Natural killer cell treated with Interleukin-12 subunit alpha and Interleukin-12 subunit beta and Interleukin-15 and Interleukin-18, amount 100 ng/mL, for 72 hours (primary cell): ENCODE results near the gene SELPLG. TPM values are rescaled to one million over a fixed set of nuclear protein-coding genes. Genes with fewer than 3 reads are reported as not detected.

ENCODE experiments used
- ATAC-seq, 2 donors: fragments of 150-1000 bp; cut with Tn5 transposase in 1 of 2; sonication (Bioruptor Pico), chemical (Tn5 transposase) in 1 of 2; 2 replicates each; pipeline ENCODE4 v1.10.0; 2021
- DNase-seq: peaks from one replicate; pipeline ENCODE4 v3.0.0; 2022; ENCODE audit warnings: low spot score
- H3K27ac Mint-ChIP-seq, 2 donors: 1 replicate in 1 of 2; 2 replicates in 1 of 2; pipeline ENCODE4 v1.8.0; 2022; ENCODE audit warnings: mixed read lengths in 2 of 2, mild to moderate bottlenecking in 1 of 2, moderate library complexity in 1 of 2
- H3K27me3 Mint-ChIP-seq, 2 donors: 1 replicate in 1 of 2; 2 replicates in 1 of 2; pipeline ENCODE4 v1.8.0; 2022; ENCODE audit warnings: mixed read lengths in 2 of 2
- H3K36me3 Mint-ChIP-seq: one replicate; pipeline ENCODE4 v1.8.0; 2022; ENCODE audit warnings: mixed read lengths
- H3K4me1 Mint-ChIP-seq, 2 donors: 1 replicate in 1 of 2; 2 replicates in 1 of 2; pipeline ENCODE4 v1.8.0; 2022; ENCODE audit warnings: low read depth in 2 of 2, mixed read lengths in 2 of 2, mild to moderate bottlenecking in 1 of 2
- H3K4me3 Mint-ChIP-seq: one replicate; pipeline ENCODE4 v1.8.0; 2022; ENCODE audit warnings: mixed read lengths
- H3K9me3 Mint-ChIP-seq: 2 replicates; pipeline ENCODE4 v1.8.0; 2022; ENCODE audit warnings: mixed read lengths
- total RNA-seq, 2 donors: library from RNA; stranded (reverse); gene quantifications; one replicate each; pipeline ENCODE4 v1.2.3, GENCODE V29; 2022

The SELPLG gene
- total RNA-seq, 2 donors from 2014 or later = 26.5 to 34.6 TPM

DNA sequence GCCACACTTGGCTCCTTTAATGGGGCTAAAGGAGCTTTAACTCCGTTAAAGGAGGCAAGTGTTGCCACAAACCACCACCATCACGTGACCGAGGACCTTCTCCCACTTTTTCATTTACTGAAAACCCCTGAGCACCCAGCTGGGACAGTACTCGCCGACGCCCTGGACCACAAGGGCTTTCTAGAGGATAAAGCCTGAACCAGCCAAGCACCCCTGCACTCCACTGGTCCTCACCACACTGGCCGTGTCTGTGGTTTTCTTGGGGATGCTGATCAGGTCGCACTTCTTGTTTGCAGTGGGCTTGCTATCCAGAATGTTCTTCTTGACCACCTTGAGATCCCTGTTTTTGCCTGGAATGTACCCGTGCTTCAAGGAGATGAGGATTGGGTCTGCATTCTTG is 14.7 kb upstream of the SELPLG start:
- Mint-ChIP-seq H3K27ac (peak overlapping the region in 1 of 2 donors; percentile 23), H3K4me3 (no peak overlapping the region), H3K4me1 (peaks cover 0 to 19% of the 10 kb centered on the region in 2 donors), H3K9me3 (no peaks in the 10 kb centered on the region), H3K27me3 (no peaks in the 10 kb centered on the region), H3K36me3 (no peaks in the 10 kb centered on the region)
- DNase-seq (no peak), ATAC-seq (no peak)

DNA sequence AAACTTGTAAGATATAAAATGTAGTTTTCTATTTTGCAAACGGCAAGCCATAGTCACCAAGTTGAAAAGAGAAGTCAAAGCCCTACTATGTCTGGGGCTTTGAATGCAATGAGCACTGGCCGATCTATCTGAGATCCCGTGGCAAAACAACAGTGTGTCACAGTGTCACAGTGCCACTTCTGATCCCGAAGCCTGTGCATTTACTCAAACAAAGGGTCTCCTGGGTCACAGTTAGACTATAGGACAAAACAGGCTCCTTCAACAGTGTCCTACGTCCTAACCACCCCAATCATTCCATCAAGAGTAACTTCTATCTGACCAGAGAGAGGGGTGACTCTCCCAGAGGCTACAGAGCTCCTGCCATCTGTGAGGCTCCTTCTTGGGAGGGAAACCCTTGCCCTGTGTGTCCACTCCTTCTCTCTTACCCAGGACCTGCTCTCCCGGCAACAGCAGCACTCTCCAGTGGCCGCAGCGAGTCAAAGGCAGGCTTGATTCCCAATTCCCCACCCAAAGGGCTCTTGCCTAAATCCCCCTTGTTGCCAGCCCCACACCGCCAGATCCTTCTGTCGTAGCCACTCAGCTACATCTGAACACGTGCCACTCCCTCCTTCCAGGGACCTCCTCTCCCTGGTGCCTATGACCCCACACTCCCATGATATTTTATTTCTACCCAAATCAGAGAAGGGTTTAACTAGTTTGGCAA is 14.0 kb upstream of the SELPLG start:
- no peaks in the 10 kb centered on the region for H3K9me3 Mint-ChIP-seq
- no peak overlapping the region for H3K4me3 Mint-ChIP-seq
- peaks cover 0 to 19% of the 10 kb centered on the region in 2 donors for H3K4me1 Mint-ChIP-seq
- DNase-seq = no peak
- ATAC-seq = no peak
- peak overlapping the region in 1 of 2 donors; percentile 45 for H3K27ac Mint-ChIP-seq
- H3K27me3 Mint-ChIP-seq = no peaks in the 10 kb centered on the region
- no peaks in the 10 kb centered on the region for H3K36me3 Mint-ChIP-seq

DNA sequence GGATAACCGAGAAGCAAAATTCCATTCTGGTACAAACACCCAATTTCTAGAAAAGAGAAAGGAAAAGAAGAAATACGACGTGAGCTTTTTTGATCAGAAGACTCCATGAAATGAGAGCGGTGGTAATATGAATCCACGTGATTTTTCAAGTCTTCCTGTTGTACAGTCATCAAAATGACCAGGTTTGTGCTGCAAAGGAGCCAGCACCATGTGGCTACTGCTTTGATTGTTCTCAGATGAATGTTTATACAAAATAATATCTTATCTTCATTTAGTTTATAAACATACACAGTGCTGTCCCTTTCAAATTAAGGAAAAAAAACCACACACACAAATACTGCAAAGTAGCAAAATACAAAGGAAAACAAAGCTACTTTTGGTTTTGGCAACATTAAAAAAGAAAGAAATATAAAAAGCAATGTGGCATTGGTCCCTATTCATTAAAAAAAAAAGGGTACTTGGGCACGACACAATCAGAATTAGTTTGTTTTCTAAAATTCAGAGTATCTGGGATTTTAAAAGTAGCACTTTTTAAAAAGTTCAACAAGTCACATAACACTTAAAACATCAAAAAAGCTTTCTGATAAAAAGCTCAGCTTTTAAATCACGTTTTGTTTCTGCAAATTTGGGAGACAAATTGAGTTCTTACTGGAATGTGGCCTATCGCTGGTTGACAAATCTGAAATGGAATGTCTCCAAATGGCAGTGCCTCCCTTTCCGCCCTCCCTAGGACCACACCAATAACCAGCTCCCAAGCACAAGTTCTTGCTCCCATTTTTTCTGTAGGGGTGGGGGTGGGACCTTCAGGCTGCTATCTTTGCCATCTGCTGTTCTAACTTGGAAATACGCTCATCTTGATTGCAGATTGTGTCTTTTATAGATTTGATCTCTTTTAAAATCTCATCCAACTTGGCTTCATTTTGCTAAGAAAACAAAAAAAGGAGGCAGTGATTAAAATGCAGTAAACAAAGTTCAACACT is 13.2 kb upstream of the SELPLG start:
- no peaks in the 10 kb centered on the region for H3K9me3 Mint-ChIP-seq
- DNase-seq = no peak
- H3K36me3 Mint-ChIP-seq = no peaks in the 10 kb centered on the region
- no peaks in the 10 kb centered on the region for H3K27me3 Mint-ChIP-seq
- H3K27ac Mint-ChIP-seq = peak overlapping the region; percentile 28 to 69
- H3K4me1 Mint-ChIP-seq = peaks cover 5 to 23% of the 10 kb centered on the region in 2 donors
- H3K4me3 Mint-ChIP-seq = no peak overlapping the region
- no peak for ATAC-seq

DNA sequence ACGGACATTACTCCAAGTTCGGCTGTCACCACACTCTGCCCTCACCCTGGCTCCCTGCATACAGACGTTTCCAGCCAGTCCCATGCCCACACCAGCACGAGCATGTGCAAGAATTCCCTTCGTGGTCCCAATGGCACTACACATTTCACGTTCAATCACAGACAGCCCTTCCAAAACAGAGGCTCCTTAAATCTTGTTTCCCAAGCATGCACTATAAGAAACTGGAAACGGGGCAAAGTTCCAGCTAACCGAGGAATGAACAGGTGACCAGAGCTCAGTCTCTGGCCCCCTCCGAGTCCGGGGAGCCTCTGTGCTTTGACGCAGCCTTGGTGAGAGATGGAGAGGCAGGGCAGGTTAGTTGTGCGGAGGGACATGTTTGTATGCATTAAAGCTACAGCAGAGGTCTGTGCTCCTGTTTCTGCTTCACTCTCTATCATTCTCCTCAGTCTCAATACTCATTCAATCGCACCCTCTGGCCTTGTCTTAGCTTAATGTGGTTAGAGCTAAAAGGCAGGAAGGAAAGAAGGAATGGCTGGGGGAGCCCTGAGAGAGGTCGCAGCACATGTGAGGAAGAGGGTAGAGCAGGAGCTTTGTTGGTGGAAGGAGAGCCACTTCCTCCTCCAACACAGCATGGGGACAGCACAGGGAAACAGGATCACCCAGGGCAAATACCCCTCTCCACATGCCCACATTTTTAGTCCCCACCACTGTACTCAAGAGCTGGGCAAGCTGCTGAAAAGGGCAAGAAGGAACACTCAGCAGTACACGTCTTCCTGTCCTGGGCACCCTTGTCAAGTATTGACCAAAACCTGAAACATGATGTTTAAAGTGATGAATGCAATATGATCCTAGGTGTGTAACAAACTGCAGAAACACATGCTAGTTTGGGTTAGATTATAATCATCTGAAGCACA is 12.2 kb upstream of the SELPLG start:
- DNase-seq (no peak), ATAC-seq (no peak)
- Mint-ChIP-seq H3K36me3 (no peaks in the 10 kb centered on the region), H3K4me3 (no peak overlapping the region), H3K9me3 (no peaks in the 10 kb centered on the region), H3K27me3 (no peaks in the 10 kb centered on the region), H3K4me1 (peaks cover 7 to 25% of the 10 kb centered on the region in 2 donors), H3K27ac (peak overlapping the region; percentile 28 to 69)

DNA sequence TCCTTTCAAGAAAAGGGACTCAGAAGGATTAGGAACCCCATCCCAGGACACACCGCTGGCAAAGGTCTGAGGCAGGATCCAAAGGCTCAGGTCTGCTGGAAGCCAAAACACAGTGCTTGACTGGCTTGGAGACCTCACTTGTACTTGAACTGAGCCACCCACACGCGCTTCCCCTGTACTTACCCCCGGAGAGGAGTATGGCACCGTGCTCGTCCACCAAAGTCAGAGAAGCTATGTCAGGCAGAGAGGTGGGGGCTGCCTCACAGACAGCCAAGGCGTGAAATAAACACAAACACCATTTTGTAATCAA is 11.1 kb upstream of the SELPLG start:
- ATAC-seq (no peak), DNase-seq (no peak)
- H3K9me3 Mint-ChIP-seq = no peaks in the 10 kb centered on the region

DNA sequence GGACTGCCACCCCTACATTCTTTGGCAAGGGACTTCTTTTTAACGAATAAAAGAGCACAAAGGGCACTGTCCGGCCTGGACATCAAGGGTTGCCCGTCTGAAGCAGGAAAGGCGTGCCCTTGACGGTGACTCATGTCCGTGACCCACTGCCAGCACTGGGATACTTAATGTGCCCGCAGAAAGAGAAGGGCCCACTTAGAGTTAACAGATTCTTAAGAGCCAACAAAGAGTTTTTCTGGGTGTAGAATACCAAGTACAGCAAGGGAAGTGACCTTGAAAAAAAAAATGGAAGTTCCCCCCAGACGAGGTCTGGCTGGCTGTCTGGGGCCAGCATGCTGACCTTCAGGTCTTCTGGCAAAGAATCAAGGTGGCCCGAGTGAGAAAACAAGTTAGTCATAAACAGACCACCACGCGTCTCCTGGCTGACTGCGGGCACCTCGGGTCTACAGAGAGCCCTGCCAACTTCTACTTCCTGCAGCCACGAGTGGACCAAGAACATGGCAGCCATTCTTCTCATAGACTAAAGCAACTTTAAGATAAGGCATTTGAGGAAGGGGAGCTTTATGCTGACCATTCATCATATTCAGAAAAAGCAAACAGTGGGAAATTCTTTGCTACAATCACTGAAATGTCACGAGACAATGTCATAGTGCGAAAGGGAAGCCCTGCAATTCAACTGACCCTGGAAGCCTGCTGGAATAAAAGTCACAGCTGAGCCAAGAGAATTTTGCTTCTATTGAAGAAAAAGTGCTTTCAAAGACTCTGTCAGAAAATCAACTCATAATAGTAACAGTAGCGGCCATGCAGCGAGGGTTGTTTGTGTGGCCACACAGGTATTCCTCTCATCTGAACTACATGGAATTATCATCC is 10.5 kb upstream of the SELPLG start:
- Mint-ChIP-seq H3K4me1 (peaks cover 7 to 20% of the 10 kb centered on the region in 2 donors), H3K9me3 (no peaks in the 10 kb centered on the region), H3K27ac (no peak overlapping the region), H3K36me3 (no peaks in the 10 kb centered on the region), H3K27me3 (no peaks in the 10 kb centered on the region), H3K4me3 (no peak overlapping the region)
- ATAC-seq = no peak
- no peak for DNase-seq

More for the DNA sequence above, 11.1 kb upstream of the SELPLG start:
- no peak overlapping the region for H3K4me3 Mint-ChIP-seq
- no peaks in the 10 kb centered on the region for H3K27me3 Mint-ChIP-seq
- no peaks in the 10 kb centered on the region for H3K36me3 Mint-ChIP-seq
- peaks cover 7 to 25% of the 10 kb centered on the region in 2 donors for H3K4me1 Mint-ChIP-seq
- no peak overlapping the region for H3K27ac Mint-ChIP-seq

DNA sequence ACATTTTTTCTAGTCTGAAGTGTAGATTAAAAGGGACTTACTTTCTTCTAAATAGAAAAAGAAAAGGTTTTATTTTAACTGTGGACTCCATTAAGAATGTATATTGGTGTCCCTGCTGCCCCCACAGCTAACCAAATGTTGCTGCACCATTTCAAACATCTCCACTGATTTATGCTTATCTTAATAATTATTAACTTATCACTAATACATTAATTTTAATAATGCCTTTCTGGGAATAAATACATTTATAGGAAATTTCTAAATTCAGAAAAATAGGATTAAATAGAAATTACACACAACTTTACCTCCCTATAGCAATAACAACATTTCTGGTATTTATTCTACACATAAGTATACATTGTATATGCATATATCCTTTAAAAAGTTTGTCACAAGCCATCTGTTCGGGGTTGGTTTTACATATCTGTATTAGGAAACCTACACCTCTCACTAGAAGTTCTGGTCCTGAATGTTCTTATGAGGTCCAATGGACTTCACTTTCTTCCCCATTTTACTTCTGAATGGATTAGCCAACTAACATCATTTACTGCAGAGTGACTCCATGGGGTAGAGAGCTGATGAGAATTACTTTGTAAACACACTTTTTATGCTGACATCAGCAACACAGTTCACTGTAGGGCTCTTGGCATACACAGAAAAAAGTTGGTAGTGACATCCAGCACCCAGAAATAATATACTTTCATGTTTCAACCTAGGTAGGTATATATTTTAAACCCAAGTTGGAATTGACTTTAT is 9.4 kb upstream of the SELPLG start:
- H3K27me3 Mint-ChIP-seq = no peaks in the 10 kb centered on the region
- no peak overlapping the region for H3K4me3 Mint-ChIP-seq
- DNase-seq (no peak), ATAC-seq (no peak)
- H3K36me3 Mint-ChIP-seq = no peaks in the 10 kb centered on the region
- peaks cover 7 to 19% of the 10 kb centered on the region in 2 donors for H3K4me1 Mint-ChIP-seq
- no peak overlapping the region for H3K27ac Mint-ChIP-seq
- no peaks in the 10 kb centered on the region for H3K9me3 Mint-ChIP-seq

DNA sequence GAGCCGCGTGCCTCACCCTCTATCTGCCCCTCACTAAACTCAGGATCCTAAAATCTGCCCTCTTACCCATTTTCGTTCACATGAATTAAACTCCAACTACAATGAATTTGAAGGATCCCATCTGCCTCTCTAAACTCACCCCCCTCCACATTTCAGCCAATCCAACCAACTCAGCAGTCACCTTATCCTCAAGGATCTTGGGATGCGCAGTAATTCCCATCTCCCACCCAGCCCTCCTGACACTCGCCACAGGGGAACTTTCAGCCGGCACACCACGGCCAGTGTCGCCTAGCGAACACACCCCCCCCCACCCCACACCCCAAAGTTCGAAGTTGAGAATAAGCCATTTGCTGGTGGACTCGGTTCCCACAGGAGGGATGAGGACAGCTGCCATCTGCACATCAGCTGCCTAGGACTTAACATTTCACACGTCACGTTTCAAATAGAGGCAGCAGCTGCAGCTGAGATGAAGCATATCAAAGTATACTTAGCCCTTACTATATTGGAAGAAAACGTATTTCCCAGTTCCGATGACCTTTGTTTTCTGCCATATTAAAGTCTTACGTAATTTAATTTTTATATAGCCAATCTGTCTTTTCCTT is 8.7 kb upstream of the SELPLG start:
- Mint-ChIP-seq H3K4me3 (no peak overlapping the region), H3K27ac (peak overlapping the region in 1 of 2 donors; percentile 24), H3K9me3 (no peaks in the 10 kb centered on the region), H3K4me1 (peaks cover 7 to 19% of the 10 kb centered on the region in 2 donors), H3K36me3 (no peaks in the 10 kb centered on the region), H3K27me3 (no peaks in the 10 kb centered on the region)
- DNase-seq = no peak
- no peak for ATAC-seq

DNA sequence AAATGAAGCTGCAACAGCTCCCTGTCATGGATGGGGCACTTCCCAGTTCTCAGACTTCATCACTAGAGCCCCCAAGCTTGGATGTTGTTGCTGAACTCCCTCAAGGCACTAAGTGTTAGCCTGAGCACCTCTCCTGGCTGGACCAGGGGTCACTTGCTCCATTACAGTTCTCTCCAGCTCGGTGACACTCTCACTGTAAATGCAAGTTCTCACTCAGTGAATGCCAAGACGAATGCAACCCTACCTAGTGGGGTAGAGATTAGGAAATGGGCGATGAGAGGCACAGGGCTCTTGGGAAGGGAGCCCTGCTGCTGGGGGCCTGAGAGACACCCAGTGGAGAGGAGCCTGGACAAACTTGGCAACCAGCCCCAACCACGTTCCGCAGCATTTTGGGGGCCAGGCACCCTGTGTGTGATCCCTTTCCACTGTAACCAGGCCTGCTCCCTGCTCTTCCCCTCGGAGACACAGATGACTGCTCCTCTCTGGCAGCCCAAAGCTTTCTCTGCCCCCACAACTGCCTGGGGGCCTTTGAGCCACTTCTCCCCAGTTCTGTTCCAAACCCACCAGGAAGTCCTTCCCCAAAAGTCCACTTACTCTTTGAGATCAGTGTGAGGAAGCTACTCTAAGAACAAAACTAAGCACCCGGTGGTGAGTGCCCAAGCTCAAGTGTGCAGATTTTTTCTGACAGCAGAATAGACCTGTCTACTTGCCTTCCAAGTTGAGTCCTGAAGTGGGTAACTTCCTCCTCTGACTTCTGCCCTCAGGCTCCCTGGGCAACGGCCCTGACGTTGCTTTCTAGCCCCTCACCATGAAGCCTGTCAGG is 8.0 kb upstream of the SELPLG start:
- ATAC-seq = no peak
- Mint-ChIP-seq H3K4me3 (no peak overlapping the region), H3K36me3 (no peaks in the 10 kb centered on the region), H3K27ac (peak overlapping the region in 1 of 2 donors; percentile 24), H3K27me3 (no peaks in the 10 kb centered on the region), H3K9me3 (no peaks in the 10 kb centered on the region), H3K4me1 (peaks cover 7 to 17% of the 10 kb centered on the region in 2 donors)
- no peak for DNase-seq

DNA sequence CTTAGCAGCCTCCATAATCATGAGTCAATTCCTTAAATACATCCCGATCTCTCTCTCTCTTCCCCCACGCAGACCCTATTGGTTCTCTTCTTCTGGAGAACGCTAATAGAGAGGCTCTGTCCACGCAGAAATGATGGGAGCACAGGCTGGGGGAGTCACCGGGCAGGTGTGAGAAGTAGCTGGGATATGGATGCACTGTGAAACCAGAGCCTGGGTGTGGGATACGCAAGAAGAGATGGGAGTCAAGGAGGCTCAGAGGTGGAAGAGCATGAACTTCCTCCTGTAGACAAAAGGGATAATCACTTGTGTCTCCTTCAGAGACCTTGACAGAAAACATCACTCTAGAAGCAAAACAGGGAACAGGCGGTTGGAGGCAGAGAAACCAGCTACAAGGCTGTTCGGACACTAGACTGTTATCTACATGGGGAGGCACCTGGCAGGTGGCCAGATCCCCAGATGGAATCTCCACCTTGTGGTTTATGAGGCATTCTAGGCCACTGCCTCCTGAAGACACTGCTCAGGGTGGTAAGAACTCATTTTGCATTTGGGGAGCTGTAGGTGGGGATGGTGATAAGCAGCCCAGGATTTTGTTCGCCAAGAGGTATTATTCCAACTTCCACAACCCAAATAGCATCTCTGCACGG is 7.2 kb upstream of the SELPLG start:
- H3K9me3 Mint-ChIP-seq = no peaks in the 10 kb centered on the region
- ATAC-seq = no peak
- no peak overlapping the region for H3K27ac Mint-ChIP-seq

More for the DNA sequence above, 7.2 kb upstream of the SELPLG start:
- DNase-seq = no peak
- Mint-ChIP-seq H3K36me3 (no peaks in the 10 kb centered on the region), H3K4me3 (no peak overlapping the region), H3K4me1 (peaks cover 12 to 15% of the 10 kb centered on the region in 2 donors), H3K27me3 (no peaks in the 10 kb centered on the region)
